H9 (cell line): Measurements from ENCODE around the gene FBXO47. TPM values are rescaled to one million over a fixed set of nuclear protein-coding genes. Genes with fewer than 3 reads are reported as not detected.

Experiments
- DNase-seq: peaks from one replicate; pipeline ENCODE4 v3.0.0-alpha.2; 2017
- H2AFZ ChIP-seq: one replicate; pipeline ENCODE4 v1.6.1; 2013; ENCODE audit warnings: mild to moderate bottlenecking, low read length, control low read depth, moderate library complexity
- H2AK5ac ChIP-seq: 2 replicates; pipeline ENCODE4 v1.6.1; 2013; ENCODE audit warnings: low read length, control low read depth, mixed read lengths; ENCODE audit not compliant: insufficient read length
- H2BK120ac ChIP-seq: one replicate; pipeline ENCODE4 v1.6.1; 2013; ENCODE audit warnings: low read depth, mild to moderate bottlenecking, low read length, control low read depth, inconsistent platforms; ENCODE audit not compliant: poor library complexity, severe bottlenecking
- H2BK12ac ChIP-seq: 2 replicates; pipeline ENCODE4 v1.6.1; 2013; ENCODE audit warnings: low read length, control low read depth, mixed read lengths, low read depth; ENCODE audit not compliant: insufficient read length
- H2BK15ac ChIP-seq: 2 replicates; pipeline ENCODE4 v1.6.1; 2013; ENCODE audit warnings: low read depth, low read length, control low read depth
- H2BK20ac ChIP-seq: one replicate; pipeline ENCODE4 v1.6.1; 2013; ENCODE audit warnings: low read depth, mild to moderate bottlenecking, low read length, control low read depth, inconsistent platforms; ENCODE audit not compliant: poor library complexity, severe bottlenecking
- H2BK5ac ChIP-seq: 2 replicates; pipeline ENCODE4 v1.6.1; 2013; ENCODE audit warnings: low read length, control low read depth, mixed read lengths; ENCODE audit not compliant: insufficient read length
- H3K14ac ChIP-seq: 2 replicates; pipeline ENCODE4 v1.6.1; 2013; ENCODE audit warnings: low read length, control low read depth; ENCODE audit not compliant: insufficient read depth
- H3K18ac ChIP-seq: 2 replicates; pipeline ENCODE4 v1.6.1; 2013; ENCODE audit warnings: low read depth, mild to moderate bottlenecking, mixed read lengths, low read length, control low read depth; ENCODE audit not compliant: insufficient read length
- H3K23ac ChIP-seq: 2 replicates; pipeline ENCODE4 v1.6.1; 2013; ENCODE audit warnings: low read length, control low read depth, mixed read lengths, low read depth; ENCODE audit not compliant: insufficient read length
- H3K23me2 ChIP-seq: 2 replicates; pipeline ENCODE4 v1.6.1; 2013; ENCODE audit warnings: low read depth, mild to moderate bottlenecking, mixed read lengths, low read length, control low read depth; ENCODE audit not compliant: insufficient read length, poor library complexity, severe bottlenecking
- H3K27ac ChIP-seq: 2 replicates; pipeline ENCODE4 v1.5.1; 2013; ENCODE audit warnings: low read length, control low read depth, mixed read lengths, low read depth; ENCODE audit not compliant: insufficient read length
- H3K27me3 ChIP-seq: 2 replicates; pipeline ENCODE4 v1.6.1; 2013; ENCODE audit warnings: low read length, control low read depth, inconsistent platforms; ENCODE audit not compliant: insufficient read depth
- H3K4ac ChIP-seq: 2 replicates; pipeline ENCODE4 v1.6.1; 2013; ENCODE audit warnings: low read depth, mild to moderate bottlenecking, control low read depth, inconsistent platforms, low read length, moderate library complexity
- H3K4me1 ChIP-seq: 2 replicates; pipeline ENCODE4 v1.6.1; 2013; ENCODE audit warnings: low read length, control low read depth, inconsistent platforms; ENCODE audit not compliant: insufficient read depth
- H3K4me2 ChIP-seq: 2 replicates; pipeline ENCODE4 v1.6.1; 2013; ENCODE audit warnings: low read length, control low read depth, mixed read lengths; ENCODE audit not compliant: insufficient read length, insufficient read depth
- H3K56ac ChIP-seq: 2 replicates; pipeline ENCODE4 v1.6.1; 2013; ENCODE audit warnings: low read depth, mild to moderate bottlenecking, mixed read lengths, low read length, control low read depth; ENCODE audit not compliant: insufficient read length
- H3K79me1 ChIP-seq: 2 replicates; pipeline ENCODE4 v1.6.1; 2013; ENCODE audit warnings: low read depth, mild to moderate bottlenecking, moderate library complexity, low read length, control low read depth, inconsistent platforms; ENCODE audit not compliant: insufficient read depth, poor library complexity, severe bottlenecking
- H3K79me2 ChIP-seq: 2 replicates; pipeline ENCODE4 v1.6.1; 2013; ENCODE audit warnings: low read length, control low read depth, inconsistent platforms; ENCODE audit not compliant: insufficient read depth
- H3K9ac ChIP-seq: 2 replicates; pipeline ENCODE4 v1.6.1; 2013; ENCODE audit warnings: low read length, control low read depth, mixed read lengths; ENCODE audit not compliant: insufficient read length; ENCODE audit errors: extremely low read depth
- H3K9me3 ChIP-seq: one replicate; pipeline ENCODE4 v1.6.1; 2013; ENCODE audit warnings: low read depth, low read length, inconsistent platforms; ENCODE audit not compliant: control insufficient read depth
- H3T11ph ChIP-seq: one replicate; pipeline ENCODE4 v1.6.1; 2013; ENCODE audit warnings: mild to moderate bottlenecking, low read length, control low read depth, inconsistent platforms
- H4K20me1 ChIP-seq: one replicate; pipeline ENCODE4 v1.6.1; 2013; ENCODE audit not compliant: control insufficient read depth, insufficient read length, insufficient read depth
- H4K5ac ChIP-seq: 2 replicates; pipeline ENCODE4 v1.6.1; 2013; ENCODE audit warnings: low read depth, mild to moderate bottlenecking, mixed read lengths, low read length, control low read depth; ENCODE audit not compliant: insufficient read length
- H4K8ac ChIP-seq: replicated peaks from 2 replicates; pipeline ENCODE4 v1.6.1; 2013; ENCODE audit warnings: low read length, control low read depth, mixed read lengths, low read depth; ENCODE audit not compliant: insufficient read length
- H4K91ac ChIP-seq: 2 replicates; pipeline ENCODE4 v1.6.1; 2013; ENCODE audit warnings: low read depth, mild to moderate bottlenecking, moderate library complexity, mixed read lengths, low read length, control low read depth; ENCODE audit not compliant: insufficient read length
- H3K27ac Mint-ChIP-seq, 3 experiments: 2 replicates in 2 of 3; 3 replicates in 1 of 3; pipeline ENCODE4 v1.8.0; 2020 to 2021; ENCODE audit warnings: mixed read lengths in 3 of 3, mild to moderate bottlenecking in 1 of 3, moderate library complexity in 1 of 3
- H3K27me3 Mint-ChIP-seq: 2 replicates; pipeline ENCODE4 v1.8.0; 2021; ENCODE audit warnings: low read depth, mild to moderate bottlenecking, moderate library complexity, mixed read lengths
- H3K36me3 Mint-ChIP-seq, 3 experiments: 2 replicates in 2 of 3; 3 replicates in 1 of 3; pipeline ENCODE4 v1.8.0; 2020 to 2021; ENCODE audit warnings: low read depth in 3 of 3, mixed read lengths in 3 of 3; ENCODE audit not compliant: insufficient read depth in 1 of 3
- H3K4me1 Mint-ChIP-seq, 2 experiments: 2 replicates each; pipeline ENCODE4 v1.8.0; 2020; ENCODE audit warnings: mixed read lengths in 2 of 2
- H3K4me3 Mint-ChIP-seq, 2 experiments: 2 replicates in 1 of 2; 3 replicates in 1 of 2; pipeline ENCODE4 v1.8.0; 2020 to 2021; ENCODE audit warnings: mild to moderate bottlenecking in 2 of 2, mixed read lengths in 2 of 2, moderate library complexity in 1 of 2
- H3K9me3 Mint-ChIP-seq, 2 experiments: 2 replicates in 1 of 2; 3 replicates in 1 of 2; pipeline ENCODE4 v1.8.0; 2020; ENCODE audit warnings: mild to moderate bottlenecking in 2 of 2, mixed read lengths in 2 of 2, moderate library complexity in 1 of 2
- CTCF ChIP-seq: fragments of 200-600 bp; sonication (generic); conservative IDR thresholded peaks from 3 replicates; pipeline ENCODE4 v1.8.0; 2021; ENCODE audit warnings: antibody characterized with exemption, mild to moderate bottlenecking
- WGBS: extraction: QIAGEN DNeasy Blood & Tissue Kit; methylation state at CpG from one replicate; pipeline ENCODE4 v1.1.7; 2013; ENCODE audit warnings: missing lambda C conversion rate, low lambda C conversion rate, mixed read lengths; ENCODE audit not compliant: insufficient read length; ENCODE audit errors: extremely low coverage; 5-methylcytosine and 5-hydroxymethylcytosine counted together
- total RNA-seq: library from RNA; stranded (reverse); gene quantifications from 2 replicates; pipeline ENCODE4 v1.2.1, GENCODE V29; 2021

FBXO47 gene
- total RNA-seq, 1 experiment from 2014 or later = not detected

GRCh38 chr17:38892620-38893019, 74.6 kb downstream of the FBXO47 start:
- no peak overlapping the region for H4K91ac ChIP-seq
- no peak overlapping the region for H3K4ac ChIP-seq
- no peak overlapping the region for H3T11ph ChIP-seq
- H3K9me3 Mint-ChIP-seq = no peaks in the 10 kb centered on the region
- no peak overlapping the region for H2BK20ac ChIP-seq
- TF ChIP-seq CTCF = no peak
- H3K14ac ChIP-seq = no peak overlapping the region
- no peak overlapping the region for H2BK15ac ChIP-seq
- no peak overlapping the region for H3K9ac ChIP-seq
- no peak overlapping the region for H2BK120ac ChIP-seq
- H2BK12ac ChIP-seq = no peak overlapping the region
- no peak overlapping the region for H3K27ac ChIP-seq
- H4K8ac ChIP-seq = no peak overlapping the region
- no peak overlapping the region for H2AFZ ChIP-seq
- no peak overlapping the region for H3K56ac ChIP-seq
- H3K27me3 Mint-ChIP-seq = no peaks in the 10 kb centered on the region
- no peaks in the 10 kb centered on the region for H3K79me1 ChIP-seq
- H2BK5ac ChIP-seq = no peak overlapping the region
- H3K23ac ChIP-seq = no peak overlapping the region
- H3K36me3 Mint-ChIP-seq = peaks cover 4 to 50% (median 37%) of the 10 kb centered on the region in 3 experiments; a peak in 5 of 7 replicates
- no peaks in the 10 kb centered on the region for H3K23me2 ChIP-seq
- 0 out of 2 replicates have a peak, but pooled peaks cover 2% of the 10 kb centered on the region for H3K79me2 ChIP-seq
- no peak overlapping the region for H3K18ac ChIP-seq
- peaks cover 2% of the 10 kb centered on the region for H4K20me1 ChIP-seq
- no peaks in the 10 kb centered on the region for H3K27me3 ChIP-seq
- no peaks in the 10 kb centered on the region for H3K4me1 ChIP-seq
- H4K5ac ChIP-seq = no peak overlapping the region
- no peak overlapping the region for H3K4me2 ChIP-seq
- H3K4me3 Mint-ChIP-seq = peak overlapping the region in 1 of 2 experiments; percentile 40; a peak in 1 of 5 replicates
- H3K9me3 ChIP-seq = no peaks in the 10 kb centered on the region
- WGBS = no CpG with 5 or more reads among the region's 13 CpGs
- DNase-seq = peak; percentile 31
- H2AK5ac ChIP-seq = no peak overlapping the region
- peak overlapping the region in 1 of 3 experiments; percentile 88; a peak in 1 of 7 replicates for H3K27ac Mint-ChIP-seq
- H3K4me1 Mint-ChIP-seq = peaks cover 9 to 15% of the 10 kb centered on the region in 2 experiments
